Uterus (tissue), 4 donors: ENCODE results near the gene ZNF521. TPM values are rescaled to one million over a fixed set of nuclear protein-coding genes. Genes with fewer than 3 reads are reported as not detected.
"Not testable (repeated sequence)": the region's sequence is repeated elsewhere in the genome, so short reads cannot be mapped to it uniquely, and the experiment has no call there.

Experiments
- DNase-seq, 2 donors: peaks; one replicate each; pipeline ENCODE4 v3.0.0-alpha.2; 2019 to 2020
- H3K27ac ChIP-seq, 2 donors: fragments of 200-600 bp; sonication (generic); 1 replicate in 1 of 2; 2 replicates in 1 of 2; pipeline ENCODE4 v1.5.1; 2016 to 2018
- H3K27me3 ChIP-seq, 2 donors: fragments of 200-600 bp; sonication (generic); one replicate each; pipeline ENCODE4 v1.5.1; 2018 to 2019; ENCODE audit warnings: control low read depth in 1 of 2
- H3K36me3 ChIP-seq, 2 donors: fragments of 200-600 bp; sonication (generic); one replicate each; pipeline ENCODE4 v1.5.1; 2019; ENCODE audit warnings: control low read depth in 1 of 2
- H3K4me1 ChIP-seq, 2 donors: fragments of 200-600 bp; sonication (generic); one replicate each; pipeline ENCODE4 v1.5.1; 2018 to 2019; ENCODE audit warnings: control low read depth in 1 of 2
- H3K4me3 ChIP-seq, 2 donors: fragments of 200-600 bp; sonication (generic); 1 replicate in 1 of 2; 2 replicates in 1 of 2; pipeline ENCODE4 v1.5.1; 2018 to 2019; ENCODE audit warnings: mild to moderate bottlenecking in 1 of 2
- H3K9me3 ChIP-seq, 2 donors: fragments of 200-600 bp; sonication (generic); one replicate each; pipeline ENCODE4 v1.5.1; 2019; ENCODE audit warnings: control low read depth in 1 of 2
- POLR2A ChIP-seq, 2 donors: fragments of 450-650 bp; IDR thresholded peaks; one replicate each; pipeline ENCODE4 v1.6.1; 2016; ENCODE audit warnings: antibody characterized with exemption in 2 of 2, mild to moderate bottlenecking in 1 of 2, moderate library complexity in 1 of 2
- intact Hi-C: fragments of 100-400 bp; cut with DNase I; formaldehyde crosslinking; loops from one replicate; pipeline ENCODE4 v1.15.1; 2023; ENCODE audit warnings: low total_unique reads
- total RNA-seq, 4 donors: library from RNA; depleted of rRNA in 3 of 4; stranded (reverse); fragments of >200 nt in 3 of 4; gene quantifications; one replicate each; pipeline versions ENCODE4 v1.1.0 to v1.2.4, GENCODE V29; 2014 to 2023
- TF ChIP-seq, protein P1 (sequence below), 4 experiments: fragments of 200-600 bp in 2 of 4; fragments of 450-650 bp in 2 of 4; sonication (generic) in 2 of 4; IDR thresholded peaks; one replicate each; pipeline ENCODE4 v1.5.1; 2016 to 2019; ENCODE audit warnings: antibody characterized with exemption in 4 of 4, mild to moderate bottlenecking in 2 of 4, moderate library complexity in 1 of 4
- donor health status: DM: yes; HTN: yes; CAD: no.

ZNF521 gene
- total RNA-seq, 4 donors from 2014 or later: 47.4 to 116 (median 72.8) TPM

DNA sequence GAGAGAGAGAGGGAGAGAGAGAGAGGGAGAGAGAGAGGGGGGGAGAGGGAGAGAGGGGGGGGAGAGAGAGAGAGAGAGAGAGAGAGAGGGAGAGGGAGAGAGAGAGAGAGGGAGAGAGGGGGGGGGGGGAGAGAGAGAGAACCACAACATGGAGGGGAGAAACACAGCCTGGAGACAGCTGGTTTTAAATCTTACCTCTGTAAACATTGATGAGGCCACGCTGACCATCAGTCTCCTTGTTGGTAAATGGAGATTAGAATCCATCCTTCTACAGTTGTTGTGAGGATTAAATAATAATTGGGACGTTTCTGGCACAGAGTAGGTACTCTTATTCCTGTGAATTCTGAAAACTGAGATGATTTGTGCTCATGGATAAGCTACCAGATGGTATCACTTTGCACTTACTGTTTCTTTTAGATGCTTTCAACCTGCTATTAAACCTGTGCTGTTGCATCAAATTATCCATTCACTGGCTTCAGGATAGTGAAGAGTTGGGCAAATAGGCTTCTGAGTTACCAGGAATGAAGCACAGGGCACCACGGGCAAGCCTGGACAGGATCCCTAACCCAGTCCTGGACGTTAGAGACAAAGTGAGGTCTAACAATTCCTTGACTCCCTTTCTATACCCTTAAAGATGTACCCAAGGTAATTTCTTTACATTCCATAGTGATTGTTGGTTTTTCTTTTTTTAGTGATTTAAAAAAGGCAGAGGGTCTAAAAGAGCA, 318.1 kb downstream of the ZNF521 start:
- no peak for DNase-seq
- H3K27me3 ChIP-seq: no peaks in the 10 kb centered on the region

DNA sequence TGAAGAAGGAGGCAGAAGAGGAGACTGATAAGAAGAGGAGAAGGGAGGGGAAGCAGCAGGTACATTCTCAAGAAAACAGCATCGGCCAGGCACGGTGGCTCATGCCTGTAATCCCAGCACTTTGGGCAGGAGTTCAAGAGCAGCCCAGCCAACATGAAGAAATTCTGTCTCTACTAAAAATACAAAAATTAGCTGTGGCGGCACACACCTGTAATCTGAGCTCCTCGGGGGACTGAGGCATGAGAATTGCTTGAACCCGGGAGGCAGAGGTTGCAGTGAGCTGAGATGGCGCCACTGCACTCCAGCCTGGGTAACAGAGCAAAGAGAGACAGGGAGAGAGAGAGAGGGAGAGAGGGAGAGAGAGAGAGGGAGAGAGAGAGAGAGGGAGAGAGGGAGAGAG, 318.8 kb downstream of the ZNF521 start:
- H3K27ac ChIP-seq, H3K4me1 ChIP-seq, H3K27me3 ChIP-seq, H3K4me3 ChIP-seq, DNase-seq, H3K36me3 ChIP-seq, H3K9me3 ChIP-seq, intact Hi-C loops: not testable (repeated sequence)

More for the DNA sequence above, 318.1 kb downstream of the ZNF521 start:
- intact Hi-C loops: no loop called here
- Histone ChIP-seq H3K27ac (no peak overlapping the region), H3K9me3 (no peaks in the 10 kb centered on the region), H3K4me1 (no peaks in the 10 kb centered on the region), H3K4me3 (no peak overlapping the region), H3K36me3 (no peaks in the 10 kb centered on the region)
- TF ChIP-seq, protein P1, sequence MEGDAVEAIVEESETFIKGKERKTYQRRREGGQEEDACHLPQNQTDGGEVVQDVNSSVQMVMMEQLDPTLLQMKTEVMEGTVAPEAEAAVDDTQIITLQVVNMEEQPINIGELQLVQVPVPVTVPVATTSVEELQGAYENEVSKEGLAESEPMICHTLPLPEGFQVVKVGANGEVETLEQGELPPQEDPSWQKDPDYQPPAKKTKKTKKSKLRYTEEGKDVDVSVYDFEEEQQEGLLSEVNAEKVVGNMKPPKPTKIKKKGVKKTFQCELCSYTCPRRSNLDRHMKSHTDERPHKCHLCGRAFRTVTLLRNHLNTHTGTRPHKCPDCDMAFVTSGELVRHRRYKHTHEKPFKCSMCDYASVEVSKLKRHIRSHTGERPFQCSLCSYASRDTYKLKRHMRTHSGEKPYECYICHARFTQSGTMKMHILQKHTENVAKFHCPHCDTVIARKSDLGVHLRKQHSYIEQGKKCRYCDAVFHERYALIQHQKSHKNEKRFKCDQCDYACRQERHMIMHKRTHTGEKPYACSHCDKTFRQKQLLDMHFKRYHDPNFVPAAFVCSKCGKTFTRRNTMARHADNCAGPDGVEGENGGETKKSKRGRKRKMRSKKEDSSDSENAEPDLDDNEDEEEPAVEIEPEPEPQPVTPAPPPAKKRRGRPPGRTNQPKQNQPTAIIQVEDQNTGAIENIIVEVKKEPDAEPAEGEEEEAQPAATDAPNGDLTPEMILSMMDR (IDR thresholded peaks at IDR 0.05): no peak
- no peak for TF ChIP-seq POLR2A (IDR thresholded peaks at IDR 0.05)

DNA sequence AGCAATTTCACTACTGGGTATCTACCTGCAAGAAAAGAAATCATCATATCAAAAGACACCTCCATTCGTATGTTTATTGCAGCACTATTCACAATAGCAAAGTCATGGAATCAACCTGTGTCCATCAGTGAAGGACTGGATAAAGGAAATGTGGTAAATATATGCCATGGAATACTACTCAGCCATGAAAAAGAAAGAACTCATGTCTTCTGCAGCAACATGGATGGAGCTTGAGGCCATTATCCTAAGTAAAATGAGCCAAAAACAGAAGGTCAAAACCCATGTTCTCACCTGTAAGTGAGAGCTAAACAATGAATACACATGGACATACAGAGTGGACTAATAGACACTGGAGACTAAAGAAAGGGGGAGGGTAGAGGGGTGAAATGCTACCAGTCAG, 322.2 kb downstream of the ZNF521 start:
- no peak overlapping the region for H3K4me3 ChIP-seq
- no peak overlapping the region for H3K27ac ChIP-seq
- no peak for DNase-seq
- no peaks in the 10 kb centered on the region for H3K9me3 ChIP-seq
- intact Hi-C loops: no loop called here
- H3K27me3 ChIP-seq: no peaks in the 10 kb centered on the region
- H3K36me3 ChIP-seq: no peaks in the 10 kb centered on the region
- H3K4me1 ChIP-seq: no peaks in the 10 kb centered on the region
- TF ChIP-seq, protein P1 (IDR thresholded peaks at IDR 0.05): no peak
- TF ChIP-seq POLR2A (IDR thresholded peaks at IDR 0.05): no peak

DNA sequence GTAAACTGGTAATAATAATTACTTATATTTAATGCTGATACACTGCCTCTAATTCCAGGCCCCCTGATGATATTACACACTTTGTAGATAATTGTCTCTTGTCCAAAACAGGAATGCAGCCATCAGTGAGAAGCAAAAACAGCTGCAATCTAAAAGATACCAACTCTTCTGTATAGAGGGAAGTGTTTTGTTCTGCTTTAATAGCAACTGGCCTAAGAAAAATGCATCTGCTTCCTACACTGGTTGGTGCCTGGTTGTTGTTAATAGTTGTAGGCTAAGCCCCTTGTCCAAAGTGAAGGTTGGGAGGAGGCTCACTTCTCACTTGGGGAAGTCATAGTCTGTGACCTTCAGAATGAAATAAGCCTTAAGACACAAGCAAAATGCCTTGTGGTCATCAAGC, 332.0 kb downstream of the ZNF521 start:
- DNase-seq: no peak
- H3K36me3 ChIP-seq: no peaks in the 10 kb centered on the region
- TF ChIP-seq, protein P1 (IDR thresholded peaks at IDR 0.05): no peak
- no peak for TF ChIP-seq POLR2A (IDR thresholded peaks at IDR 0.05)
- no peak overlapping the region for H3K4me3 ChIP-seq
- no peaks in the 10 kb centered on the region for H3K4me1 ChIP-seq
- intact Hi-C loops: no loop called here
- H3K27ac ChIP-seq: no peak overlapping the region
- H3K27me3 ChIP-seq: no peaks in the 10 kb centered on the region
- H3K9me3 ChIP-seq: no peaks in the 10 kb centered on the region

DNA sequence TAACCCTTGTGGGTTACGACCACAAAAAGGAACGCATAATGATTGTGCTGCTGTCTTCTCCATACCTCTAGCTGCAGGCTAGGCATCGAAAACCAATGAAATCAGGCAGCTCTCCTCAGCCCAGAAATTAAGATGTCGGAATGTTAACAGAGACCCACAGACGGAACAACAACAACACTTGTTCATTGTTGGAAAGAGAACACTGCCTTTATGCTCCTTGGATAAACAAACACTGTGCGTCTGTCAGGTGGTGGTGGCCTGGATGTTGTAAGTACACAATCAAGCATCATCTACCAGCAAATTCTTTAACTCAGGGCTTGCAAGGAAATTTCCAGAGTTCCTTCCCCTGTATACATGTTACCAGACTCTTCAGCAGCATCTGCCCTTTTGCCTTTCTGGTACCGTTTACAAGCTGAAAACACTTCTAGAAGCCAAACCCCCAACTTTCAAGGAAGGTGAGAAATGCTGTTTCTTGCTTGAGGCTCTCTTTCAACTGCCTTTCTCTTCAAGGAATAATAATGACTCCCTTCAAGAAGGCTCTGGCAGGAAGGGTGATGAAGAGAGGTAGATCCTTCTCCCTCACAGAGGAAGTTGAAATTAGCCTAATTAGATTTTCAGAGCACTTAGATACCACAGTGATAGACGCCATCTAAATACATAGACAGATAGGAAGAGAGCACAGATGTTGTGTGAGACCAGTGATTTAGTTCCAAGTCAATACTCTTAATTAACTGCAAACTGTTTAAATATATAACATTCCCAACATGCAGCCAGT, 332.7 kb downstream of the ZNF521 start:
- H3K4me3 ChIP-seq: no peak overlapping the region
- H3K27me3 ChIP-seq: no peaks in the 10 kb centered on the region
- no peak for DNase-seq

More for the DNA sequence above, 332.7 kb downstream of the ZNF521 start:
- no peak for TF ChIP-seq POLR2A (IDR thresholded peaks at IDR 0.05)
- TF ChIP-seq, protein P1 (IDR thresholded peaks at IDR 0.05): no peak
- Histone ChIP-seq H3K9me3 (no peaks in the 10 kb centered on the region), H3K36me3 (no peaks in the 10 kb centered on the region), H3K27ac (no peak overlapping the region), H3K4me1 (no peaks in the 10 kb centered on the region)
- intact Hi-C loops: no loop called here
